Endothelial cell of umbilical vein (primary cell): ENCODE measurements around the gene KCNJ16. TPM values are rescaled to one million over a fixed set of nuclear protein-coding genes. Genes with fewer than 3 reads are reported as not detected.

Source experiments
- BruUV-seq: library from RNA; stranded (reverse); fragments of 400-500 nt; replicated peaks from 2 replicates; lab custom pipeline; 2021; lab: Mats Ljungman, UMichigan
- CTCF ChIA-PET: fragments of 300-600, 350-600 bp; sonication (Branson Sonifier 250); formaldehyde crosslinking; loops from one replicate; lab custom pipeline; 2021; ENCODE audit warnings: antibody characterized with exemption, inconsistent platforms; lab: Charles Lee
- POLR2A ChIA-PET: fragments of 300-600, 350-600 bp; sonication (Branson Sonifier 250); formaldehyde crosslinking; loops from one replicate; lab custom pipeline; 2021; ENCODE audit warnings: antibody characterized with exemption, inconsistent platforms; lab: Charles Lee
- DNase-seq: peaks from one replicate; pipeline ENCODE4 v3.0.0-alpha.2; 2011; ENCODE audit warnings: low read depth, low spot score
- FAIRE-seq: peaks from 2 replicates; lab custom pipeline; 2011; peaks lifted over from hg19 to GRCh38; lab: Jason Lieb, UNC
- H2AFZ ChIP-seq: 2 replicates; pipeline ENCODE4 v1.6.0; 2012; ENCODE audit warnings: low read depth, low read length, control low read depth, inconsistent platforms
- H3K27ac ChIP-seq: 2 replicates; pipeline ENCODE4 v1.5.1; 2011; ENCODE audit warnings: low read depth, mild to moderate bottlenecking, control low read depth, low read length, moderate library complexity; ENCODE audit not compliant: insufficient read depth
- H3K27me3 ChIP-seq, 2 experiments: 2 replicates each; pipeline versions ENCODE4 v1.6.0 to v1.6.1; 2011; ENCODE audit warnings: low read length in 2 of 2, mixed read lengths in 1 of 2; ENCODE audit not compliant: control insufficient read depth in 2 of 2, insufficient read depth in 2 of 2
- H3K36me3 ChIP-seq, 2 experiments: 2 replicates in 1 of 2; 3 replicates in 1 of 2; pipeline ENCODE4 v1.5.1; 2011; ENCODE audit warnings: low read length in 2 of 2, mild to moderate bottlenecking in 1 of 2, moderate library complexity in 1 of 2; ENCODE audit not compliant: control insufficient read depth in 2 of 2, insufficient read depth in 2 of 2; ENCODE audit errors: extremely low read depth in 1 of 2
- H3K4me1 ChIP-seq: 3 replicates; pipeline ENCODE4 v1.5.1; 2011; ENCODE audit warnings: mild to moderate bottlenecking, low read length; ENCODE audit not compliant: control insufficient read depth, insufficient read depth; ENCODE audit errors: extremely low read depth
- H3K4me2 ChIP-seq: 2 replicates; pipeline ENCODE4 v1.6.1; 2011; ENCODE audit warnings: low read length, control low read depth, mixed read lengths; ENCODE audit not compliant: insufficient read depth
- H3K4me3 ChIP-seq, 3 experiments: fragments of 200-600 bp in 1 of 3; sonication (generic), shearing (Covaris generic) in 1 of 3; replicated peaks in 1 of 3; 2 replicates each; pipeline ENCODE4 v1.5.1; 2011 to 2016; ENCODE audit warnings: control low read depth in 3 of 3, low read length in 3 of 3, mild to moderate bottlenecking in 2 of 3, inconsistent platforms in 1 of 3, low read depth in 1 of 3, moderate library complexity in 1 of 3; ENCODE audit not compliant: insufficient read depth in 1 of 3
- H3K79me2 ChIP-seq: 2 replicates; pipeline ENCODE4 v1.6.0; 2012; ENCODE audit warnings: low read length, inconsistent platforms; ENCODE audit not compliant: control insufficient read depth, insufficient read depth
- H3K9ac ChIP-seq: replicated peaks from 2 replicates; pipeline ENCODE3; 2011; ENCODE audit warnings: low read length, control low read depth; ENCODE audit not compliant: insufficient read depth; ENCODE audit errors: extremely low read depth
- H3K9me1 ChIP-seq: replicated peaks from 3 replicates; pipeline ENCODE4 v1.6.0; 2011; ENCODE audit warnings: mild to moderate bottlenecking, low read length; ENCODE audit not compliant: control insufficient read depth, insufficient read depth; ENCODE audit errors: extremely low read depth
- H3K9me3 ChIP-seq: replicated peaks from 2 replicates; pipeline ENCODE4 v1.5.1; 2012; ENCODE audit warnings: low read length, inconsistent platforms; ENCODE audit not compliant: control insufficient read depth, insufficient read depth
- H4K20me1 ChIP-seq: replicated peaks from 2 replicates; pipeline ENCODE3; 2011; ENCODE audit warnings: mild to moderate bottlenecking, low read length; ENCODE audit not compliant: control insufficient read depth, insufficient read depth; ENCODE audit errors: extremely low read depth
- EZH2 ChIP-seq: IDR thresholded peaks from 2 replicates; pipeline ENCODE4 v1.6.1; 2012; ENCODE audit warnings: borderline replicate concordance, low read depth, mild to moderate bottlenecking, moderate library complexity, low read length, inconsistent platforms; ENCODE audit not compliant: severe bottlenecking
- FOS ChIP-seq: IDR thresholded peaks from 2 replicates; pipeline ENCODE4 v1.6.1; 2011; ENCODE audit warnings: mild to moderate bottlenecking, low read length, moderate library complexity, borderline replicate concordance; ENCODE audit not compliant: insufficient read depth
- GATA2 ChIP-seq: IDR thresholded peaks from 2 replicates; pipeline ENCODE4 v1.7.0; 2011; ENCODE audit warnings: low read depth, mild to moderate bottlenecking, moderate library complexity, mixed read lengths, low read length; ENCODE audit not compliant: insufficient read length, insufficient read depth
- JUN ChIP-seq: IDR thresholded peaks from 2 replicates; pipeline ENCODE4 v1.6.1; 2011; ENCODE audit warnings: borderline replicate concordance, low read depth; ENCODE audit not compliant: insufficient read length, insufficient read depth
- MYC ChIP-seq: IDR thresholded peaks from one replicate; pipeline ENCODE4 v1.6.1; 2011; ENCODE audit warnings: mild to moderate bottlenecking, low read depth, low read length
- POLR2A ChIP-seq: IDR thresholded peaks from 2 replicates; pipeline ENCODE4 v1.6.1; 2012; ENCODE audit warnings: low read depth, mild to moderate bottlenecking, control low read depth, low read length
- POLR2AphosphoS5 ChIP-seq: IDR thresholded peaks from 2 replicates; pipeline ENCODE4 v1.6.1; 2012; ENCODE audit warnings: low read depth, mild to moderate bottlenecking, control low read depth, low read length, moderate library complexity; ENCODE audit not compliant: insufficient read depth
- dilution Hi-C: fragments of 300-500 bp; cut with MboI; formaldehyde crosslinking; loops from one replicate; pipeline ENCODE4 v1.15.0; 2019; ENCODE audit warnings: low sequenced_read_pairs; ENCODE audit not compliant: extremely low pct_ligation_motif_present
- intact Hi-C: fragments of 100-400 bp; cut with micrococcal nuclease; formaldehyde crosslinking; loops from one replicate; pipeline ENCODE4 v1.10.0; 2022
- polyA plus RNA-seq, 4 experiments: library from polyadenylated mRNA; depleted of rRNA in 3 of 4; stranded (reverse) in 3 of 4; unstranded in 1 of 4; fragments of >200 nt; gene quantifications; 2 replicates each; pipeline versions ENCODE4 v1.2.1 to v1.2.3, GENCODE V29; 2011 to 2012; ENCODE audit warnings: missing spikeins in 1 of 4
- total RNA-seq: library from RNA; stranded (reverse); gene quantifications from 2 replicates; pipeline ENCODE4 v1.2.3, GENCODE V29; 2021
- TF ChIP-seq, protein P1 (sequence below): IDR thresholded peaks from 2 replicates; pipeline ENCODE4 v1.6.1; 2011; ENCODE audit not compliant: insufficient read depth, insufficient read length
- TF ChIP-seq, protein P2 (sequence below), 2 donors: IDR thresholded peaks; 1 replicate in 1 of 2; 2 replicates in 1 of 2; pipeline ENCODE4 v1.5.1; 2011; ENCODE audit warnings: low read length in 2 of 2, mild to moderate bottlenecking in 2 of 2, moderate library complexity in 2 of 2, control low read depth in 1 of 2, inconsistent platforms in 1 of 2, low read depth in 1 of 2; ENCODE audit not compliant: insufficient read depth in 1 of 2; ENCODE audit errors: extremely low read depth in 1 of 2

The KCNJ16 gene
- total and polyA plus RNA-seq, 2 donors (not counting 3 experiments of a cell fraction or from before 2014, with no cell fraction given), result 0.07 TPM; not detected in 1

DNA sequence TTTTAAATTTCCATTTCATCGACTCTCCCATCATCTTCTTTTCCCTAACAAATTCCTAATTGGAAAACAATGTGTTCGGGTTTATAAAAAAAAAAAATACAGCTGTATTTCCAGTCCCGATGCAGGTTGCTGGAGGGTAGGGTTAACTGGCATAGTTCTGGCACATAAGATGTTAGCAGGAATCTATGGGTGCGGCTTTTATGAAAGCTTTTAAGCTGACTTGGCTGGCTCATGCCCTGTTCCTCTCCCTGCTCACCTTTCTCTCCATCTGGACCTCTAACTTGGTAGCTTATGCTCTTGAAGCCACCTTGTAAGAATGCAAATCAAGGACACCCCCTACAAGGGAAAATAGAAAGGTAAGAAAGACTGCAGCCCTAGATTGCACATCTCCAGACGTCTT is 61.1 kb downstream of the KCNJ16 start:
- CTCF ChIA-PET, result interaction anchor here (1.5 to 3.0 kb wide), 3 partner anchors 10 to 529 kb away, joined by 5 to 13 read pairs (median 5); no protein-coding TSS in a partner anchor
- dilution Hi-C loops (no loop called here), intact Hi-C loops (loop anchor here (2.0 kb wide), 1 partner anchor 33 kb away; the partner anchor contains the start of gene KCNJ2)
- Histone ChIP-seq H3K4me3 (no peak overlapping the region), H3K36me3 (no peaks in the 10 kb centered on the region), H3K9me1 (no peaks in the 10 kb centered on the region), H4K20me1 (no peaks in the 10 kb centered on the region), H3K9me3 (no peaks in the 10 kb centered on the region), H3K9ac (no peak overlapping the region), H3K79me2 (no peaks in the 10 kb centered on the region), H3K4me1 (peaks cover 14% of the 10 kb centered on the region), H3K27me3 (no peaks in the 10 kb centered on the region), H3K4me2 (no peak overlapping the region), H3K27ac (no peak overlapping the region), H2AFZ (no peak overlapping the region)
- TF ChIP-seq, protein P1, sequence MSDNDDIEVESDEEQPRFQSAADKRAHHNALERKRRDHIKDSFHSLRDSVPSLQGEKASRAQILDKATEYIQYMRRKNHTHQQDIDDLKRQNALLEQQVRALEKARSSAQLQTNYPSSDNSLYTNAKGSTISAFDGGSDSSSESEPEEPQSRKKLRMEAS, result no peak
- TF ChIP-seq MYC, result no peak
- no peak for TF ChIP-seq POLR2A
- TF ChIP-seq FOS, result no peak
- no peak for TF ChIP-seq JUN
- TF ChIP-seq EZH2, result no peak
- no peak for TF ChIP-seq POLR2AphosphoS5
- TF ChIP-seq, protein P2, sequence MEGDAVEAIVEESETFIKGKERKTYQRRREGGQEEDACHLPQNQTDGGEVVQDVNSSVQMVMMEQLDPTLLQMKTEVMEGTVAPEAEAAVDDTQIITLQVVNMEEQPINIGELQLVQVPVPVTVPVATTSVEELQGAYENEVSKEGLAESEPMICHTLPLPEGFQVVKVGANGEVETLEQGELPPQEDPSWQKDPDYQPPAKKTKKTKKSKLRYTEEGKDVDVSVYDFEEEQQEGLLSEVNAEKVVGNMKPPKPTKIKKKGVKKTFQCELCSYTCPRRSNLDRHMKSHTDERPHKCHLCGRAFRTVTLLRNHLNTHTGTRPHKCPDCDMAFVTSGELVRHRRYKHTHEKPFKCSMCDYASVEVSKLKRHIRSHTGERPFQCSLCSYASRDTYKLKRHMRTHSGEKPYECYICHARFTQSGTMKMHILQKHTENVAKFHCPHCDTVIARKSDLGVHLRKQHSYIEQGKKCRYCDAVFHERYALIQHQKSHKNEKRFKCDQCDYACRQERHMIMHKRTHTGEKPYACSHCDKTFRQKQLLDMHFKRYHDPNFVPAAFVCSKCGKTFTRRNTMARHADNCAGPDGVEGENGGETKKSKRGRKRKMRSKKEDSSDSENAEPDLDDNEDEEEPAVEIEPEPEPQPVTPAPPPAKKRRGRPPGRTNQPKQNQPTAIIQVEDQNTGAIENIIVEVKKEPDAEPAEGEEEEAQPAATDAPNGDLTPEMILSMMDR (IDR thresholded peaks at IDR 0.05; ENCODE audit: extremely low read depth in 1 of 2, insufficient read depth in 1 of 2, low read depth in 1 of 2, low read length in 2 of 2), result no peak
- TF ChIP-seq GATA2, result no peak
- BruUV-seq, result no TSS peak
- DNase-seq (no peak), FAIRE-seq (no peak)
- POLR2A ChIA-PET, result no interaction called here
